ENCODE results near the gene PGGHG.
"Not testable (repeated sequence)": the region's sequence is repeated elsewhere in the genome, so short reads cannot be mapped to it uniquely, and the experiment has no call there.

Gene PGGHG

GRCh38 chr11:318405-319120 is 29.6 kb downstream of the PGGHG start:
- not testable (repeated sequence) for H3K27ac Mint-ChIP-seq, H3K9me3 Mint-ChIP-seq, H3K27me3 Mint-ChIP-seq
- peaks cover 49% of the 10 kb centered on the region for H3K36me3 Mint-ChIP-seq (ENCODE audit: low read depth)
- peak; percentile 57 for DNase-seq
- H3K4me3 Mint-ChIP-seq = peak overlapping the region; percentile 87
- H3K4me1 Mint-ChIP-seq (ENCODE audit: low read depth) = peaks cover 36% of the 10 kb centered on the region

- not testable (repeated sequence) for H3K27me3 Mint-ChIP-seq
These were observed 30.4 kb downstream of the PGGHG start for GRCh38 chr11:319121-319887.

GRCh38 chr11:319888-320273 is 31.0 kb downstream of the PGGHG start:
- peak; percentile 66 for DNase-seq
- not testable (repeated sequence) for H3K9me3 Mint-ChIP-seq, H3K27me3 Mint-ChIP-seq
- Mint-ChIP-seq H3K4me1 (ENCODE audit: low read depth) (peaks cover 41% of the 10 kb centered on the region), H3K4me3 (peak overlapping the region; percentile 87), H3K27ac (peak overlapping the region; percentile 94), H3K36me3 (ENCODE audit: low read depth) (peaks cover 36% of the 10 kb centered on the region)

More at GRCh38 chr11:319121-319887, 30.4 kb downstream of the PGGHG start:
- DNase-seq = peak; percentile 68
- peaks cover 35% of the 10 kb centered on the region for H3K4me1 Mint-ChIP-seq (ENCODE audit: low read depth)
- peak overlapping the region; percentile 87 for H3K4me3 Mint-ChIP-seq
- H3K27ac Mint-ChIP-seq = peak overlapping the region; percentile 94
- not testable (repeated sequence) for H3K9me3 Mint-ChIP-seq
- H3K36me3 Mint-ChIP-seq (ENCODE audit: low read depth) = peaks cover 41% of the 10 kb centered on the region

GRCh38 chr11:324156-324555 is 35.2 kb downstream of the PGGHG start:
- Mint-ChIP-seq H3K4me1 (ENCODE audit: low read depth) (peaks cover 55% of the 10 kb centered on the region), H3K27ac (no peak overlapping the region), H3K4me3 (no peak overlapping the region), H3K36me3 (ENCODE audit: low read depth) (peaks cover 11% of the 10 kb centered on the region), H3K27me3 (no peaks in the 10 kb centered on the region), H3K9me3 (no peaks in the 10 kb centered on the region)
- DNase-seq = peak; percentile 23

GRCh38 chr11:324593-325517 is 35.9 kb downstream of the PGGHG start:
- not testable (repeated sequence) for H3K36me3 Mint-ChIP-seq (ENCODE audit: low read depth); H3K27me3 Mint-ChIP-seq; H3K4me3 Mint-ChIP-seq; H3K27ac Mint-ChIP-seq; H3K9me3 Mint-ChIP-seq
- H3K4me1 Mint-ChIP-seq (ENCODE audit: low read depth) = peaks cover 59% of the 10 kb centered on the region
- DNase-seq = peak; percentile 28

- DNase-seq = no peak
- Mint-ChIP-seq H3K4me1 (ENCODE audit: low read depth) (peaks cover 59% of the 10 kb centered on the region), H3K27me3 (no peaks in the 10 kb centered on the region), H3K27ac (peak overlapping the region; percentile 96), H3K36me3 (ENCODE audit: low read depth) (no peaks in the 10 kb centered on the region), H3K9me3 (no peaks in the 10 kb centered on the region), H3K4me3 (peak overlapping the region; percentile 67)
These were observed 37.1 kb downstream of the PGGHG start for GRCh38 chr11:325796-326591.

GRCh38 chr11:326592-326841 is 37.6 kb downstream of the PGGHG start:
- H3K36me3 Mint-ChIP-seq (ENCODE audit: low read depth) = no peaks in the 10 kb centered on the region
- H3K27me3 Mint-ChIP-seq = no peaks in the 10 kb centered on the region
- DNase-seq = no peak
- H3K27ac Mint-ChIP-seq = peak overlapping the region; percentile 96
- no peaks in the 10 kb centered on the region for H3K9me3 Mint-ChIP-seq
- H3K4me3 Mint-ChIP-seq = peak overlapping the region; percentile 67
- peaks cover 64% of the 10 kb centered on the region for H3K4me1 Mint-ChIP-seq (ENCODE audit: low read depth)

GRCh38 chr11:326842-327580 is 38.1 kb downstream of the PGGHG start:
- H3K4me1 Mint-ChIP-seq (ENCODE audit: low read depth) = peaks cover 69% of the 10 kb centered on the region

GRCh38 chr11:327581-327923 is 38.6 kb downstream of the PGGHG start:
- DNase-seq = no peak
- Mint-ChIP-seq H3K27ac (peak overlapping the region; percentile 96), H3K27me3 (no peaks in the 10 kb centered on the region), H3K36me3 (ENCODE audit: low read depth) (no peaks in the 10 kb centered on the region), H3K4me3 (peak overlapping the region; percentile 67), H3K9me3 (no peaks in the 10 kb centered on the region), H3K4me1 (ENCODE audit: low read depth) (peaks cover 71% of the 10 kb centered on the region)

More at GRCh38 chr11:326842-327580, 38.1 kb downstream of the PGGHG start:
- no peaks in the 10 kb centered on the region for H3K9me3 Mint-ChIP-seq
- DNase-seq = peak; percentile 75
- peak overlapping the region; percentile 67 for H3K4me3 Mint-ChIP-seq
- no peaks in the 10 kb centered on the region for H3K27me3 Mint-ChIP-seq
- peak overlapping the region; percentile 96 for H3K27ac Mint-ChIP-seq
- H3K36me3 Mint-ChIP-seq (ENCODE audit: low read depth) = no peaks in the 10 kb centered on the region

- H3K27ac Mint-ChIP-seq = no peak overlapping the region
- H3K4me3 Mint-ChIP-seq = no peak overlapping the region
- peak; percentile 32 for DNase-seq
- no peaks in the 10 kb centered on the region for H3K27me3 Mint-ChIP-seq
- H3K4me1 Mint-ChIP-seq (ENCODE audit: low read depth) = peaks cover 75% of the 10 kb centered on the region
- no peaks in the 10 kb centered on the region for H3K36me3 Mint-ChIP-seq (ENCODE audit: low read depth)
- H3K9me3 Mint-ChIP-seq = no peaks in the 10 kb centered on the region
These were observed 39.1 kb downstream of the PGGHG start for GRCh38 chr11:328012-328411.

- not testable (repeated sequence) for H3K9me3 Mint-ChIP-seq; H3K36me3 Mint-ChIP-seq (ENCODE audit: low read depth); H3K4me3 Mint-ChIP-seq; H3K27ac Mint-ChIP-seq; H3K27me3 Mint-ChIP-seq
- peaks cover 75% of the 10 kb centered on the region for H3K4me1 Mint-ChIP-seq (ENCODE audit: low read depth)
- peak; percentile 25 for DNase-seq
These were observed 39.7 kb downstream of the PGGHG start for GRCh38 chr11:328516-329100.

- peaks cover 66% of the 10 kb centered on the region for H3K4me1 Mint-ChIP-seq (ENCODE audit: low read depth)
- DNase-seq = peak; percentile 27
- no peaks in the 10 kb centered on the region for H3K36me3 Mint-ChIP-seq (ENCODE audit: low read depth)
- no peaks in the 10 kb centered on the region for H3K9me3 Mint-ChIP-seq
- H3K27me3 Mint-ChIP-seq = no peaks in the 10 kb centered on the region
- H3K4me3 Mint-ChIP-seq = no peak overlapping the region
- H3K27ac Mint-ChIP-seq = peak overlapping the region; percentile 63
These were observed 40.9 kb downstream of the PGGHG start for GRCh38 chr11:329886-330253.

- Mint-ChIP-seq H3K36me3 (ENCODE audit: low read depth) (no peaks in the 10 kb centered on the region), H3K27ac (peak overlapping the region; percentile 44), H3K4me1 (ENCODE audit: low read depth) (peaks cover 64% of the 10 kb centered on the region), H3K27me3 (no peaks in the 10 kb centered on the region), H3K4me3 (no peak overlapping the region), H3K9me3 (no peaks in the 10 kb centered on the region)
- DNase-seq = peak; percentile 30
These were observed 41.4 kb downstream of the PGGHG start for GRCh38 chr11:330307-330693.

Measured in activated T-cell treated with anti-CD3 and anti-CD28 coated beads, Interleukin-2, amount 50 U/mL, for 24 hours (primary cell).